Left lung (tissue), 10 donors: ENCODE results near the gene CHD2. TPM values are rescaled to one million over a fixed set of nuclear protein-coding genes. Genes with fewer than 3 reads are reported as not detected.
A peak's percentile ranks its signal among the peaks of the same experiment; 100 is the strongest.

ENCODE experiments used
- ATAC-seq: fragments of 200-7000 bp; cut with Tn5 transposase; one replicate; pipeline ENCODE4 v1.9.1; 2020; ENCODE audit warnings: moderate library complexity
- DNase-seq, 4 donors: peaks; one replicate each; pipeline ENCODE4 v3.0.0-alpha.2; 2013 to 2020
- H3K27ac ChIP-seq, 2 donors: fragments of 200-600 bp; sonication (generic) in 1 of 2; one replicate each; pipeline versions ENCODE4 v1.5.0 to v1.8.0; 2020 to 2021
- H3K27me3 ChIP-seq, 2 donors: fragments of 200-600 bp; sonication (generic) in 1 of 2; one replicate each; pipeline versions ENCODE4 v1.5.0 to v1.8.0; 2020 to 2021
- H3K36me3 ChIP-seq, 2 donors: fragments of 200-600 bp; sonication (generic) in 1 of 2; one replicate each; pipeline versions ENCODE4 v1.5.0 to v1.8.0; 2020 to 2021
- H3K4me1 ChIP-seq, 2 donors: fragments of 200-600 bp; one replicate each; pipeline ENCODE4 v1.8.0; 2021
- H3K4me3 ChIP-seq, 2 donors: fragments of 200-600 bp; sonication (generic) in 1 of 2; one replicate each; pipeline versions ENCODE4 v1.5.0 to v1.8.0; 2020 to 2021; ENCODE audit warnings: mild to moderate bottlenecking in 1 of 2
- H3K9me3 ChIP-seq, 2 donors: fragments of 200-600 bp; sonication (generic) in 1 of 2; one replicate each; pipeline versions ENCODE4 v1.5.0 to v1.8.0; 2020 to 2021
- CTCF ChIP-seq, 2 donors: fragments of 200-600 bp; sonication (generic) in 1 of 2; IDR thresholded peaks; one replicate each; pipeline versions ENCODE4 v1.5.0 to v1.8.0; 2021; ENCODE audit warnings: antibody characterized with exemption in 2 of 2
- intact Hi-C, 2 donors: fragments of 100-400 bp; cut with DNase I; formaldehyde crosslinking; loops; one replicate each; pipeline versions ENCODE4 v1.11.2 to v1.14.2; 2022
- polyA plus RNA-seq, 6 donors: library from polyadenylated mRNA; unstranded; fragments of 120-200 nt; gene quantifications; one replicate each; pipeline ENCODE4 v1.2.1, GENCODE V29; 2013; ENCODE audit not compliant: insufficient read length in 6 of 6
- total RNA-seq, 2 donors: library from RNA; stranded (reverse); fragmentation: NEBNext Ultra II Directional; extraction: Animal tissue kit (Norgen Biotek cat#: 25700); gene quantifications; one replicate each; pipeline ENCODE4 v1.2.1, GENCODE V29; 2021
- donor health status: DM: no; HTN: yes; CAD: no.
- donor health status: DM: no; HTN: no; CAD: no.

The CHD2 gene
- total and polyA plus RNA-seq, 8 donors: 120 to 152 (median 130) TPM

GRCh38 chr15:93028111-93028631 lies 128.0 kb downstream of the CHD2 start:
- TF ChIP-seq CTCF (IDR thresholded peaks at IDR 0.05): no peak
- H3K4me3 ChIP-seq: no peak overlapping the region
- H3K4me1 ChIP-seq: peaks cover 41 to 65% of the 10 kb centered on the region in 2 donors
- no peak for DNase-seq
- ATAC-seq: peak; percentile 1
- intact Hi-C loops: loop anchor here in 1 of 2 donors (10.0 kb wide), 1 partner anchor 243 kb away; no protein-coding TSS in a partner anchor
- H3K27ac ChIP-seq: peak overlapping the region; percentile 87 to 93
- H3K27me3 ChIP-seq: no peaks in the 10 kb centered on the region
- no peaks in the 10 kb centered on the region for H3K9me3 ChIP-seq
- H3K36me3 ChIP-seq: peaks cover 0 to 45% of the 10 kb centered on the region in 2 donors

DNA sequence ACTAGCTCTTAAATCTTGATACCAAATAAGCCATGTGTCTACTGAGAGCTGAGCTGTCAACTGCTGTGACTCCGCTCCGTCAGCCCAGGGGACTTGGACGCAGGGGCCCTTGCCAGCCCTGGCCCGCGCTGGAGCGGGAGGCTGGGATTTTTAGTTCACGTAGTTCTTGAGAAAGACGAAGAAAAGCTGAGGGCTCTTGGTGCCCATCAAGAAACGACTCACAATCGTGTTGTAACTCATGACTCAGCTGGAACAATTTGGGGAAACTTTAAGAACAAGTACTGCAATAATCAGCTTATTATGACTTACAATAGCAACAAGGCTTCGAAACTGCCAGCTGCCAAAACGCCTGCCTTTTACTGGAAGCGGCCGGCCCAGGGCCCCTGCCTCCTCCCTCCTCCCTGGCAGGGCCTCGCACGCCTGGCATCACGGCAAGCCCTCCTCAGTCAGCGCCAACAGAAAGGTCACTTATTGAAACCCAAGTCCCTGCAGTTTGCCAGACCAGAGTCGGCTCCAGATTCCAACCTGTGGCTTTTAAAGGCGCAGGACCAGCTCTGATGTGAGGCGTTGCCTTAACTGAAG lies 128.6 kb downstream of the CHD2 start:
- Histone ChIP-seq H3K27ac (peak overlapping the region; percentile 87 to 93), H3K27me3 (no peaks in the 10 kb centered on the region), H3K36me3 (peaks cover 0 to 40% of the 10 kb centered on the region in 2 donors), H3K4me3 (no peak overlapping the region), H3K9me3 (no peaks in the 10 kb centered on the region), H3K4me1 (peaks cover 41 to 65% of the 10 kb centered on the region in 2 donors)
- intact Hi-C loops: loop anchor here in 1 of 2 donors (10.0 kb wide), 1 partner anchor 244 kb away; no protein-coding TSS in a partner anchor
- no peak for TF ChIP-seq CTCF (IDR thresholded peaks at IDR 0.05)
- ATAC-seq (peak; percentile 65), DNase-seq (peak; percentile 46 to 94 (median 79))

- H3K36me3 ChIP-seq: peaks cover 0 to 34% of the 10 kb centered on the region in 2 donors
- no peaks in the 10 kb centered on the region for H3K27me3 ChIP-seq
- H3K9me3 ChIP-seq: no peaks in the 10 kb centered on the region
- H3K4me1 ChIP-seq: peaks cover 41 to 65% of the 10 kb centered on the region in 2 donors
- H3K4me3 ChIP-seq: no peak overlapping the region
- no peak for TF ChIP-seq CTCF (IDR thresholded peaks at IDR 0.05)
- H3K27ac ChIP-seq: peak overlapping the region; percentile 87 to 93
- ATAC-seq (peak; percentile 0), DNase-seq (peak in 1 of 4 donors; percentile 61)
- intact Hi-C loops: loop anchor here in 1 of 2 donors (10.0 kb wide), 1 partner anchor 245 kb away; no protein-coding TSS in a partner anchor
Observed at GRCh38 chr15:93029214-93029835, 129.2 kb downstream of the CHD2 start.

- Histone ChIP-seq H3K4me3 (no peak overlapping the region), H3K9me3 (no peaks in the 10 kb centered on the region), H3K27ac (peak overlapping the region; percentile 87 to 93), H3K27me3 (no peaks in the 10 kb centered on the region), H3K4me1 (peaks cover 41 to 63% of the 10 kb centered on the region in 2 donors), H3K36me3 (peaks cover 0 to 28% of the 10 kb centered on the region in 2 donors)
- intact Hi-C loops: loop anchor here in 1 of 2 donors (10.0 kb wide), 2 partner anchors 245 to 1085 kb away; no protein-coding TSS in a partner anchor
- peak; percentile 47 for ATAC-seq
- TF ChIP-seq CTCF (IDR thresholded peaks at IDR 0.05): no peak
- DNase-seq: peak in 1 of 4 donors; percentile 73
Observed at GRCh38 chr15:93029836-93030429, 129.8 kb downstream of the CHD2 start.
